Measurements from ENCODE around the gene KLHDC8B.

DNA sequence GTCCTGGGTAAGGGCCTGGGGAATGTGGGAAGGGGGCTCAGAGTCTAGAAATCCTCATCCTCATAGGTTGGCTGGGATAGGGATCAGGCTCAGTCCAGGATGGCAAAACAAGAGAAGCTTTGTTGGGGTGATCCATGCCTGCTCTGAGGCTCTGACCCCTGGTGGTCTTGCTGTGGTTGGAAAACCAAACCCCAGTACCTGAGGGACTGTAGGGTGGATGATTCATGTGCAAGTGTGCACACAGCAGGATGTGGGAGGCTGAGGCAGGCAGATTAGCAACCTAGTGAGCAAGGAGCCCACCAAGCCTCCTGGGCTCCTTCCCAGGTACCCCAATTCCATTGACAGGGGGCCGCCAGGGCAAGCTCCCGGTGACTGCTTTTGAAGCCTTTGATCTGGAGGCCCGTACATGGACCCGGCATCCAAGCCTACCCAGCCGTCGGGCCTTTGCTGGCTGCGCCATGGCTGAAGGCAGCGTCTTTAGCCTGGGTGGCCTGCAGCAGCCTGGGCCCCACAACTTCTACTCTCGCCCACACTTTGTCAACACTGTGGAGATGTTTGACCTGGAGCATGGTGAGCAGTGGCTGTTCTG is 3.1 kb downstream of the KLHDC8B start:
- TF ChIP-seq, protein P1, sequence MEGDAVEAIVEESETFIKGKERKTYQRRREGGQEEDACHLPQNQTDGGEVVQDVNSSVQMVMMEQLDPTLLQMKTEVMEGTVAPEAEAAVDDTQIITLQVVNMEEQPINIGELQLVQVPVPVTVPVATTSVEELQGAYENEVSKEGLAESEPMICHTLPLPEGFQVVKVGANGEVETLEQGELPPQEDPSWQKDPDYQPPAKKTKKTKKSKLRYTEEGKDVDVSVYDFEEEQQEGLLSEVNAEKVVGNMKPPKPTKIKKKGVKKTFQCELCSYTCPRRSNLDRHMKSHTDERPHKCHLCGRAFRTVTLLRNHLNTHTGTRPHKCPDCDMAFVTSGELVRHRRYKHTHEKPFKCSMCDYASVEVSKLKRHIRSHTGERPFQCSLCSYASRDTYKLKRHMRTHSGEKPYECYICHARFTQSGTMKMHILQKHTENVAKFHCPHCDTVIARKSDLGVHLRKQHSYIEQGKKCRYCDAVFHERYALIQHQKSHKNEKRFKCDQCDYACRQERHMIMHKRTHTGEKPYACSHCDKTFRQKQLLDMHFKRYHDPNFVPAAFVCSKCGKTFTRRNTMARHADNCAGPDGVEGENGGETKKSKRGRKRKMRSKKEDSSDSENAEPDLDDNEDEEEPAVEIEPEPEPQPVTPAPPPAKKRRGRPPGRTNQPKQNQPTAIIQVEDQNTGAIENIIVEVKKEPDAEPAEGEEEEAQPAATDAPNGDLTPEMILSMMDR (IDR thresholded peaks at IDR 0.05): no peak
- no peak for TF ChIP-seq POLR2A (IDR thresholded peaks at IDR 0.05)

Measured in prostate gland (tissue), 2 donors.